ENCODE data around the gene OGDH.

The OGDH gene

GRCh38 chr7:44609829-44610228 lies 3.4 kb downstream of the OGDH start:
- peak overlapping the region; percentile 33 for H3K4me2 ChIP-seq (ENCODE audit: low read length)
- no peak overlapping the region for H3K27ac ChIP-seq (ENCODE audit: low read depth, low read length)
- H3K36me3 ChIP-seq (ENCODE audit: control insufficient read depth, low read length) = peaks cover 22% of the 10 kb centered on the region
- peaks cover 80% of the 10 kb centered on the region for H3K79me2 ChIP-seq (ENCODE audit: control insufficient read depth, low read length)
- 0 out of 2 replicates have a peak overlapping the region, but pooled peaks have one; percentile 8 for H3K4me3 ChIP-seq (ENCODE audit: low read length)
- no peaks in the 10 kb centered on the region for H3K27me3 ChIP-seq (ENCODE audit: control insufficient read depth, low read length)
- H3F3A ChIP-seq (ENCODE audit: control insufficient read depth, insufficient read depth) = peaks cover 1% of the 10 kb centered on the region; the same call in 1 of the 2 replicates
- peaks cover 44% of the 10 kb centered on the region for H3K4me1 ChIP-seq (ENCODE audit: control insufficient read depth, low read length)
- TF ChIP-seq EZH2phosphoT487 (IDR thresholded peaks at IDR 0.05; ENCODE audit: borderline replicate concordance, low read length) = no peak
- no peak for TF ChIP-seq CTCF (IDR thresholded peaks at IDR 0.05; ENCODE audit: low read depth, low read length, poor library complexity, severe bottlenecking)
- H4K20me1 ChIP-seq (ENCODE audit: control insufficient read depth, insufficient read depth, low read depth, low read length) = peaks cover 8% of the 10 kb centered on the region; the same call in 1 of the 2 replicates
- no peaks in the 10 kb centered on the region for H3K9me2 ChIP-seq (replicated peaks; ENCODE audit: control insufficient read depth, low read length)
- no peaks in the 10 kb centered on the region for H3K9me3 ChIP-seq (ENCODE audit: control insufficient read depth, insufficient read depth, low read length)

- H3F3A ChIP-seq (ENCODE audit: control insufficient read depth, insufficient read depth) = no peaks in the 10 kb centered on the region
- H3K4me2 ChIP-seq (ENCODE audit: low read length) = no peak overlapping the region
- no peaks in the 10 kb centered on the region for H3K9me2 ChIP-seq (replicated peaks; ENCODE audit: control insufficient read depth, low read length)
- no peaks in the 10 kb centered on the region for H3K27me3 ChIP-seq (ENCODE audit: control insufficient read depth, low read length)
- H4K20me1 ChIP-seq (ENCODE audit: control insufficient read depth, insufficient read depth, low read depth, low read length) = peaks cover 10% of the 10 kb centered on the region
- H3K36me3 ChIP-seq (ENCODE audit: control insufficient read depth, low read length) = peaks cover 16% of the 10 kb centered on the region
- no peaks in the 10 kb centered on the region for H3K9me3 ChIP-seq (ENCODE audit: control insufficient read depth, insufficient read depth, low read length)
- H3K79me2 ChIP-seq (ENCODE audit: control insufficient read depth, low read length) = peaks cover 97% of the 10 kb centered on the region
- no peak overlapping the region for H3K27ac ChIP-seq (ENCODE audit: low read depth, low read length)
- H3K4me3 ChIP-seq (ENCODE audit: low read length) = no peak overlapping the region
- no peak for TF ChIP-seq EZH2phosphoT487 (IDR thresholded peaks at IDR 0.05; ENCODE audit: borderline replicate concordance, low read length)
- H3K4me1 ChIP-seq (ENCODE audit: control insufficient read depth, low read length) = peaks cover 23% of the 10 kb centered on the region
These were observed 8.8 kb downstream of the OGDH start for GRCh38 chr7:44615149-44615611.

GRCh38 chr7:44615793-44616192 lies 9.4 kb downstream of the OGDH start:
- no peak overlapping the region for H3K4me2 ChIP-seq (ENCODE audit: low read length)

More at GRCh38 chr7:44615793-44616192, 9.4 kb downstream of the OGDH start:
- Histone ChIP-seq H3K79me2 (ENCODE audit: control insufficient read depth, low read length) (peaks cover 97% of the 10 kb centered on the region), H3K4me3 (ENCODE audit: low read length) (no peak overlapping the region), H3K27ac (ENCODE audit: low read depth, low read length) (no peak overlapping the region), H3K9me3 (ENCODE audit: control insufficient read depth, insufficient read depth, low read length) (no peaks in the 10 kb centered on the region), H3K27me3 (ENCODE audit: control insufficient read depth, low read length) (no peaks in the 10 kb centered on the region), H4K20me1 (ENCODE audit: control insufficient read depth, insufficient read depth, low read depth, low read length) (peaks cover 9% of the 10 kb centered on the region), H3F3A (ENCODE audit: control insufficient read depth, insufficient read depth) (no peaks in the 10 kb centered on the region), H3K36me3 (ENCODE audit: control insufficient read depth, low read length) (peaks cover 16% of the 10 kb centered on the region), H3K9me2 (replicated peaks; ENCODE audit: control insufficient read depth, low read length) (no peaks in the 10 kb centered on the region), H3K4me1 (ENCODE audit: control insufficient read depth, low read length) (peaks cover 23% of the 10 kb centered on the region)
- TF ChIP-seq CTCF (IDR thresholded peaks at IDR 0.05; ENCODE audit: low read depth, low read length, poor library complexity, severe bottlenecking) = no peak
- TF ChIP-seq EZH2phosphoT487 (IDR thresholded peaks at IDR 0.05; ENCODE audit: borderline replicate concordance, low read length) = no peak

All from DOHH2 (cell line).